BJ (cell line): ENCODE results near the gene QSER1. TPM values are rescaled to one million over a fixed set of nuclear protein-coding genes. Genes with fewer than 3 reads are reported as not detected.

ENCODE experiments used
- CTCF ChIA-PET: fragments of 350-600 bp; formaldehyde crosslinking; extraction: SDS; loops from one replicate; lab custom pipeline; 2021; ENCODE audit warnings: antibody characterized with exemption, inconsistent platforms; lab: Yijun Ruan, JAX
- POLR2A ChIA-PET: fragments of 300-600 bp; sonication (Branson Sonifier 250); formaldehyde crosslinking; extraction: SDS; loops from one replicate; lab custom pipeline; 2021; ENCODE audit warnings: antibody characterized with exemption; lab: Charles Lee
- DNase-seq: peaks from one replicate; pipeline ENCODE4 v3.0.0-alpha.2; 2011; ENCODE audit warnings: low read depth
- H3K27me3 ChIP-seq: 2 replicates; pipeline ENCODE4 v1.6.0; 2011; ENCODE audit warnings: low read length; ENCODE audit not compliant: control insufficient read depth, insufficient read depth
- H3K36me3 ChIP-seq: 2 replicates; pipeline ENCODE4 v1.5.1; 2011; ENCODE audit warnings: low read length; ENCODE audit not compliant: control insufficient read depth, insufficient read depth
- H3K4me3 ChIP-seq: 2 replicates; pipeline ENCODE4 v1.5.1; 2011; ENCODE audit warnings: low read depth, mild to moderate bottlenecking, control low read depth, low read length
- polyA plus RNA-seq: library from polyadenylated mRNA; depleted of rRNA; stranded (reverse); fragments of >200 nt; gene quantifications from 2 replicates; pipeline ENCODE4 v1.2.3, GENCODE V29; 2011
- TF ChIP-seq, protein P1 (sequence below): IDR thresholded peaks from 2 replicates; pipeline ENCODE4 v1.5.1; 2011; ENCODE audit warnings: low read depth, mild to moderate bottlenecking, control low read depth, inconsistent platforms, low read length, moderate library complexity; ENCODE audit not compliant: insufficient read depth

QSER1 gene
- polyA plus RNA-seq, 1 experiment = 3.9 TPM

DNA sequence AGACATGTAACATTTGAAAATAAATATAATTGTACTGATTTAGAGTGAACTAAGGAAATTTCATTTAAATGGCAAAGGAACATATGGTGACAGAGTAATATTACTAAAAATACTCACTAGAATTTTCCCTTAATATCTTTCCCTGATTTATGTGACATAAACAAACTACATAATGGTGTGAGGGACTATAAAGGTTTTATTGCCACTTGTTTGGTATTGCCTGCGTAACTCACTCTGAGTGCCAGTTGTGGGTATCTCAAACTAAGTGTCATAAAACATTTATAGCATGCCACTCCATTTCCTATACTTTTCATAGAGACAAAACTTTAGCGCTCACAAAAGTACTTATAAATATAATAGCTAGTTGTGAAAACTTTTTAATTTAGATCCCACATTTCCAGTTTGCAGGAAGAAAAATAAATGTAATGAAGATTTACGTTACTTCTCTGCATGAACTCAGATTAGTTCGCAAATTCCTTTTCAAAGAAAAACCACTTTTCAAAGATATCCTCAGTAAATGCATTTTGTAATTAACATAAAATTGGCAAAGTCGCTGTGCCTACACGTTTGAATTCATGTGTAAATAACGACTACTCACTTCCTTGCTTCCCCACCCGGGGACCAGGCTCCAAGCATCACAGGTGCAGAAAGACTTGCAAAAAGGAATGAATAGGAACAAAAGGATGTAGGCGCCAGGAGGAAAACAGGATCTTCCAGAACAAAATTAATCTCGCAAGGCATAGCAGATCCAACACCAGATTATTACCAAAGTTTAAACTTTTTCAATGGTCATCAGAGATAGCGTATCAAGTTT is 1.6 kb upstream of the QSER1 start:
- no peaks in the 10 kb centered on the region for H3K36me3 ChIP-seq
- POLR2A ChIA-PET = no interaction called here
- CTCF ChIA-PET = no interaction called here
- DNase-seq = no peak
- TF ChIP-seq, protein P1, sequence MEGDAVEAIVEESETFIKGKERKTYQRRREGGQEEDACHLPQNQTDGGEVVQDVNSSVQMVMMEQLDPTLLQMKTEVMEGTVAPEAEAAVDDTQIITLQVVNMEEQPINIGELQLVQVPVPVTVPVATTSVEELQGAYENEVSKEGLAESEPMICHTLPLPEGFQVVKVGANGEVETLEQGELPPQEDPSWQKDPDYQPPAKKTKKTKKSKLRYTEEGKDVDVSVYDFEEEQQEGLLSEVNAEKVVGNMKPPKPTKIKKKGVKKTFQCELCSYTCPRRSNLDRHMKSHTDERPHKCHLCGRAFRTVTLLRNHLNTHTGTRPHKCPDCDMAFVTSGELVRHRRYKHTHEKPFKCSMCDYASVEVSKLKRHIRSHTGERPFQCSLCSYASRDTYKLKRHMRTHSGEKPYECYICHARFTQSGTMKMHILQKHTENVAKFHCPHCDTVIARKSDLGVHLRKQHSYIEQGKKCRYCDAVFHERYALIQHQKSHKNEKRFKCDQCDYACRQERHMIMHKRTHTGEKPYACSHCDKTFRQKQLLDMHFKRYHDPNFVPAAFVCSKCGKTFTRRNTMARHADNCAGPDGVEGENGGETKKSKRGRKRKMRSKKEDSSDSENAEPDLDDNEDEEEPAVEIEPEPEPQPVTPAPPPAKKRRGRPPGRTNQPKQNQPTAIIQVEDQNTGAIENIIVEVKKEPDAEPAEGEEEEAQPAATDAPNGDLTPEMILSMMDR = no peak
- H3K4me3 ChIP-seq = no peak overlapping the region
- no peaks in the 10 kb centered on the region for H3K27me3 ChIP-seq

DNA sequence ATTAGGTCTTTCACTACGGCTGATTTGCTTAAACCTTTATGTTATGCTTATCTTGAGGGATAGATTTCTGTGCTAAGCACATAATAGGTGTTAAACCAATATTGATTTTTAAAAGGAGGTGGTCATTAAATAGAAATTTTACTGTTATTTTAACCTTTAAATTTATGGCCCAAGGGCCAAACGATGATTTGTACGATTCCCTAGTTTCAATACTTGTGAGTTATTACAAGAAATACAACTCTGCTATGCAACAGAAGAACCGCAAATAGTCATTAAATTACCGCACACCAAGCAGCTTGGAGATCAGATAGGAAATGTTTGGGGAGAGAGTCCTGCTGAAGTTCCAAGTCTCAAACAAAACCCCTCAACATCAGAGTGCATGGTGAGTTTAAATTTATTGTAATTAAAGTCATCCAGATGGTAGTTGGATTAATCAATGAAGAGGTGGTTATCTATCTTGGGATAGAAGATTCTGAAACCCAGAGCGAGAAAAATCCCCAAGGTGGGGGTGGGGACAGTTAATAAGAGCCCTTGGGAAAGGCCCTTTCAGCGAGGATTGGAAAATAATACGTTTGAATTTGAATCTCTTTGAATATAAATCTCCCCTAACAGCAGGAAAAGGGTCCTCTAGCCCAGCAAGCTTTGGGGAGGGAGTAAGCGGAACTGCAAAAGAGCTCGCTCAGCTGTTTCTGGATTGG is 805 bp upstream of the QSER1 start:
- TF ChIP-seq, protein P1 = no peak
- no peak for DNase-seq
- Histone ChIP-seq H3K36me3 (no peaks in the 10 kb centered on the region), H3K27me3 (no peaks in the 10 kb centered on the region), H3K4me3 (peak overlapping the region; percentile 72)
- CTCF ChIA-PET = interaction anchor here (1.0 kb wide), 1 partner anchor 11 kb away, joined by 5 read pairs; no protein-coding TSS in a partner anchor
- POLR2A ChIA-PET = no interaction called here

DNA sequence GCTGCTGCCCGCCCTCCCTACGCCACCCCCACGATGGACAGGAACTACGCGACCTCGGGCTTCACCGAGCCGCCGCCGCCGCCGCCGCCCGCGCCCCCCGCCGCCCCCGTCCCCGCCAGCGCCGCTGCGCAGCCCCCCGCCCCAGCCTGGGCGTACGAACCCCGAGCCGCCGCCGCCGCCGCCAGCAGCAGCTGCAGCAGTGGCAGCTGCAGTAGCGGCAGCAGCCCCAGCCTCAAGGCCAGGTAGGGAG is 407 bp downstream of the QSER1 start:
- H3K36me3 ChIP-seq = no peaks in the 10 kb centered on the region
- POLR2A ChIA-PET = no interaction called here

DNA sequence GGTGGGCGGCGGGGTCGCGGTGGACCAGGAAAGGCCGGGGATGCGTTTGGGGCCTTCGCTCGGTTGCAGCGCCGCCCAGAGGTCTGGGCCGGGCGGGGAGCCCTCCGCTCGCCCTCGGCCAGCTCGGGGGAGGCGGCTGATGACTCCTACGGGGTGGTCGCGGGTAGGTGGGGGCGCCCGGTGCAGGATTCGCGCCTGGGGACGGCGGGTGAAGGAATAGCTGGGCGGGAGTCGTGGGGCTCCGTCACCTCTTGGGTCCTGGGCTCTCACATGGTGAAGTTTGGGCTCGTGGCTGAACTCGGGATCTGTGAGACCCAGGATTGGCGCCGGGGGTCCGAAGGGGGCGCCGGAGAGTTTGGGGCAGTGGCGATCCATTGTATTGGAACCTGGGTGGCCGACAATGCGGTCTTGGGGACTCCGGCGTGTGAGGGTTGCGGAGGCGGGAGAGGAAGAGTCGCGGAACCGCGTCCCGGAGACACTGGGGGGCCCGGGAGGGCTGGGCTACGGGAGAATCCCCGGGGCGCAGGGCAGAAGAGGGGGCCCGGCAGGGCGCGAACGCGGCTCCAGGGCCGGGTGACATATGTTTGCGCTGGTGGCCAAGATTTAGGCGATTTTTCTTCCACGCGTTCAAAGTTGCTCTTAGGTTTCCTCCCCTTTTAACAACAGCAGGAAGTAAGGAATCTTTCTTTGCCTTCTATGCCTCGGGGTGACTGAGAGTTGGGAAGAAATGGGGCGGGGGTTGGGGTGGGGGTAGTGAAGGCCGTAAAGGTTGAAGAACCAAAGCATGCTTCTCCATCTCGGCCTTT is 935 bp downstream of the QSER1 start:
- POLR2A ChIA-PET = interaction anchor here (0.6 kb wide), 1 partner anchor 13 kb away, joined by 4 read pairs; no protein-coding TSS in a partner anchor
- Histone ChIP-seq H3K36me3 (no peaks in the 10 kb centered on the region; the same call in 1 of the 2 replicates), H3K27me3 (no peaks in the 10 kb centered on the region), H3K4me3 (peak overlapping the region; percentile 72)
- CTCF ChIA-PET = interaction anchor here (0.7 to 2.2 kb wide), 3 partner anchors 26 to 215 kb away, joined by 3 to 7 read pairs (median 3); no protein-coding TSS in a partner anchor
- TF ChIP-seq, protein P1 = peak; percentile 52
- no peak for DNase-seq

More for the DNA sequence above, 407 bp downstream of the QSER1 start:
- Histone ChIP-seq H3K4me3 (peak overlapping the region; percentile 72), H3K27me3 (no peaks in the 10 kb centered on the region)
- DNase-seq = no peak
- CTCF ChIA-PET = interaction anchor here (0.7 to 2.2 kb wide), 3 partner anchors 26 to 215 kb away, joined by 3 to 7 read pairs (median 3); no protein-coding TSS in a partner anchor
- TF ChIP-seq, protein P1 = no peak
